HG02981 (cell line): Measurements from ENCODE around the gene MSI1.

Source experiments
- ATAC-seq: cut with Tn5 transposase; IDR thresholded peaks from one replicate; pipeline ENCODE4 v1.9.1; 2021; ENCODE audit warnings: mild to moderate bottlenecking, moderate library complexity; ENCODE audit not compliant: unreplicated experiment

Gene MSI1

DNA sequence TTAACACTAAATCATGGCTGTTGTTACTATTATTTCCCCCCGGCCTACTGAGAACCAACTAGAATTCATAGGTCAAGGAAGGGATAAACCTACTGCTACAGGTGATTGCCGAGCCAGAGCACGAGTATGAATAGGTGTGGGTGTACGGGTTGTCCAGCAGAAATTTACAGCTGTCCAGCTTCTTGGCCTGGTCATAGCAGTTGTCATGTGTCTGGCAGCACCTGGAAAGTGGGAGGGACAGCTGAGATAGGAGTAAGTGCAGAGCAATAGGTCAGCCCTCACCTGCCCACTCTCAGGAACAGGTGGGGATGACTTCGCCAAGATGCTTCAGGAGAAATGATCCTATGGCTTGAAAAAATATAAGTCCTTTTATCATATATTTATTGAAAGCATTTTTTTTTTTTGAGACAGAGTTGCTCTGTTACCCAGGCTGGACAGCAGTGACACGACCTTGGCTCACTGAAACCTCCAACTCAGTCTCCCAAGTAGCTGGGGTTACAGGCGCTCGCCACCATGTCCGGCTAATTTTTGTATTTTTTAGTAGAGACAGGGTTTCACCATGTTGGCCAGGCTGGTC lies 44.0 kb downstream of the MSI1 start:
- no peak for ATAC-seq

- no peak for ATAC-seq
Observed at GRCh38 chr12:120323772-120324171, 45.2 kb downstream of the MSI1 start.

DNA sequence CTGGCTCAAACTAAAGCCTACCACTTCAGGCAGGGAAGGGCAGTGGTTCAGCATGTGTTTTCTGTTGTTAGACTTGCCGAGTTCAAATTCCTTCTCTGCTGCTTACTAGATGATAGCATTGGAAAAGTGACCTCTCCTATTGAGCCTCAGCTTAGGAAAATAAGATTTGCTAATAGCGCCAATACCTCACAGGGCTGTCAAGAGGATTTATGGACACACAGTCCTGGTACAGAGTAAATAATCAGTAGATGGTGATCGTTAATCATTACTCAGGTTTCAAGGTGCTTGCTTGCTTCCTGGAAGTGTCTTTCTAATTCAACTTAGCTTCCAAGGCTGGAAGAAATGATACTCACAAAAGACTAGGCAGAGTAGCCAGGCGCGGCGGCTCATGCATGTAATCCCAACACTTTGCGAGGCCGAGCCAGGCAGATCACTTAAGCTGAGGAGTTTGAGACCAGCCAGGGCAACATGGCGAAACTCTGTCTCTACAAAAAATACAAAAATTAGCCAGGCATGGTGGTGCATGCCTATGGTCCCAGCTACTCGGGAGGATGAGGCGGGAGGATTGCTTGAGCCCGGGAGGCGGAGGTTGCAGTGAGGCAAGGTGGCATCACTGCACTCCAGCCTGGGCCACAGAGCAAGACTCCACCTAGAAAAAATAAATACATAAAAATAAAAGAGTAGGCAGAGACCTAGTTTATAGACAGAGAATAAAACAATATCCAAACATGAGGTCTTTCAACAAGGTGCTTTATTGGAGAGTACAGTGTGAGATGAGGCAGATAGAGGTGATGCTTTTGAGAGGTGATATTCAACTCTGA lies 47.4 kb downstream of the MSI1 start:
- ATAC-seq = no peak

- ATAC-seq = peak; percentile 98
Observed at GRCh38 chr12:120317224-120318105, 51.5 kb downstream of the MSI1 start.

DNA sequence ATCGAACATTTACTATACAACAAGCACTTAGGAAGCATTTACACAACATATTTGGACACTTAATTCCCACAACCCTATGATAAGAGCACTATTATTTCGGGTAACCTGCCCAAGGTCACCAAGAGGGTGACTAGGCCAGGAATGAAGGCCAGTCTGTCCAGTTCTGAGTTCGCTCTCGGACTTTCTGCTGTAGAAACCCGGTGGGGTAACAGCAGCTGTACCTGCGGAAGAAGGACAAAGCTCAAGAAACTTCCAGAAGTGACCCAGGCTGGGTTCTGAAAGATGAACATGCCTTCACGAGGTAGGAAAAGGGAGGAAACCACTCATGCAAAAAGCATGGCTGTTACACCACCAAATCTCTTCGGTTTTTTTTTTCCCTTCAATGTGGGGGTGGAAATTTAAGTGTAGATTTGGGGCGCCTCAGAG lies 52.2 kb downstream of the MSI1 start:
- ATAC-seq = no peak

- ATAC-seq = no peak
Observed at GRCh38 chr12:120314220-120314619, 54.7 kb downstream of the MSI1 start.

DNA sequence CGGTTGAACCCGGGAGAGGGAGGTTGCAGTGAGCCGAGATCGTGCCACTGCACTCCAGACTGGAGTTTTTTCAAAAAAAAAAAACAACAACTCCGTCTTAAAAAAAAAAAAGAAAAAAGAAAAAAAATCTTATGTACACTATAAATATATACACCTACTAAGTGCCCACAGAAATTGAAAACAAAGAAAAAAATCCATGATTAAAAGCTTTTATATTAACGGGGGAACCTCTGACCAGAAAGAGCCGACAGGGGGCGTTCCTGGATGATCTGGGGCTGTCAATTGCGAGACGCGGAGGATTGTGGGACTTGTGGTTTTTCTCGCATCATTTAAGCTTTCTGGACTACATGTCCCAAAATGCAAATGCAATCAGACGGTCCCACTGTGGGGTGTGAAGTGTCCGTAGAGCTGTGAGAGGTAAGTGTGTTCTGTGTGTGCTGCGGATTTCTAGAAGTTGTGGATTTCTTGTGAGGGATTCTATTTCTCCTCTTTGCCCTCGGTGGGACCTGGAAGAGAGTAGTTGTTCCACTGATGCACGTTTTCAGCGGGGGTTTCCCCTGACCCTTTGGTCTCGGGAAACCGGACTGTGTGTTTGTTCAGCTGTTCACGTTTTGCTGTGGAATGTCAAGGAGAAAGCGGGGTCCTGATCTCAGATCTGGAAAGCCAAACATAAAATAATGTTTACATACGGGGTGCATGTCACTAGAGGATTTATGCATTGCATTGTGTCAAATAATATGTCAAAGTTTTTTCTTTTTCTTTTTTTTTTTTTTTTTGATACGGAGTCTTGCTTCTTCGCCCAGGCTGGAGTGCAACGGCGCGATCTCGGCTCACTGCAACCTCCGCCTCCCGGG lies 66.8 kb downstream of the MSI1 start, which contains the start of gene SIRT4:
Gene SIRT4, plus strand, starts transcription at position 360 of the 854 bp plus-strand sequence. CDS start 1,241 bp downstream, outside the sequence.
- ATAC-seq = peak; percentile 92

DNA sequence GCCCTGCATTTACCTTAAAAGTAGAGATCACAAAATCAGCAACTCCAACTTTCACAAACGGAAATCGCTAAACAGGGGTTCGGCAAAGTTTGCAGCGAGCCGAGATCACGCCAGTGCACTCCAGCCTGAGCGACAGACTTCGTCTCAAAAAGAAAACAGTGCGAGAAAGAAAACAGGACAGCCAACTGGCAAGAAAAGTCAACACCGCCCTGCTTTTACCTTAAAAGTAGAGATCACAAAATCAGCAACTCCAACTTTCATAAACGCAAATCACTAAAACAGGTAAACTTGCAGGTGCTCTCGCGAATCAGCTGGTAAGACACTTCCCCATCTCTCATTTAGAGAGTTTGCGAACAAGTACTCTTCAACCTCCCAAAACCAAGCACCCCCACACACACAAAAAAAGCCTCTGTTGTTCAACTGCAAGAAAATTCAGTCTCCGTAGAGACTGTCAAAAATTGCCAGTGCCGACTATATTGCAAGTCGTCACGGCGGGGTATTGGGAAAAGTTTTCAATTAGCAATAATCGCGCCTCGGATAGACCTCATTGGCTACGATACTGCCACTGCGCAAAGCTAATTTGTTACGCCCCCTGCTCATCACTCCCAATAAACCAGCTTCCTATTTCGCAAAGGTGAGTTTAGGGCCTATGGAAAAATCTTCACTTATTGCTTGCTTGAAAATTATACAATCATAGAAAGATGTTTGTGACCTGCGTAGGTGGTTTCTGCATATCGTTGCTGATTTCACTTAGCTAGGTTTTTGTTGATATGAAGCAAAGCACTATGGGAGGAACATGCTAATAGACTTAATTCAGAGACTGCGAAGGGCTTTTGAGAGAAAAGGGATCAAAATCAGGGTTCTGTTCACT lies 76.1 kb downstream of the MSI1 start, which contains the start of gene RNU4-1:
Gene RNU4-1, minus strand, starts transcription at position 577 of the 871 bp plus-strand sequence.
- peak; percentile 42 for ATAC-seq

- peak; percentile 0 for ATAC-seq
Observed at GRCh38 chr12:120292411-120292660, 76.6 kb downstream of the MSI1 start.
